HUES48 (cell line): Measurements from ENCODE around the gene ARHGAP5.
A peak's percentile ranks its signal among the peaks of the same experiment; 100 is the strongest.

Source experiments
- H3K27ac ChIP-seq: one replicate; pipeline ENCODE4 v1.7.0; 2013; ENCODE audit warnings: low read depth, low read length, inconsistent platforms
- H3K27me3 ChIP-seq: 2 replicates; pipeline ENCODE4 v1.6.1; 2013; ENCODE audit warnings: mild to moderate bottlenecking, low read length; ENCODE audit not compliant: control insufficient read depth, insufficient read depth
- H3K36me3 ChIP-seq: 2 replicates; pipeline ENCODE4 v1.6.1; 2013; ENCODE audit warnings: low read length; ENCODE audit not compliant: control insufficient read depth, insufficient read depth
- H3K4me1 ChIP-seq: 2 replicates; pipeline ENCODE4 v1.6.1; 2013; ENCODE audit warnings: mild to moderate bottlenecking, low read length; ENCODE audit not compliant: control insufficient read depth, insufficient read depth
- H3K4me3 ChIP-seq: 2 replicates; pipeline ENCODE4 v1.5.1; 2013; ENCODE audit warnings: mild to moderate bottlenecking, low read depth, low read length
- H3K9ac ChIP-seq: 2 replicates; pipeline ENCODE4 v1.6.1; 2013; ENCODE audit warnings: mild to moderate bottlenecking, low read depth, low read length, moderate library complexity
- H3K9me3 ChIP-seq: 2 replicates; pipeline ENCODE4 v1.6.1; 2013; ENCODE audit warnings: low read length; ENCODE audit not compliant: control insufficient read depth, insufficient read depth

Gene ARHGAP5

GRCh38 chr14:32076278-32077080 lies 625 bp upstream of the ARHGAP5 start:
- Histone ChIP-seq H3K9me3 (no peaks in the 10 kb centered on the region), H3K27me3 (no peaks in the 10 kb centered on the region), H3K36me3 (no peaks in the 10 kb centered on the region), H3K9ac (peak overlapping the region; percentile 62), H3K4me3 (peak overlapping the region; percentile 78), H3K4me1 (peaks cover 24% of the 10 kb centered on the region), H3K27ac (peak overlapping the region; percentile 95)

GRCh38 chr14:32078023-32078857 lies 1.1 kb downstream of the ARHGAP5 start:
- H3K36me3 ChIP-seq = no peaks in the 10 kb centered on the region
- H3K4me1 ChIP-seq = peaks cover 39% of the 10 kb centered on the region
- H3K27ac ChIP-seq = peak overlapping the region; percentile 95
- no peaks in the 10 kb centered on the region for H3K27me3 ChIP-seq
- H3K9me3 ChIP-seq = no peaks in the 10 kb centered on the region
- H3K4me3 ChIP-seq = peak overlapping the region; percentile 78
- peak overlapping the region; percentile 91 for H3K9ac ChIP-seq

DNA sequence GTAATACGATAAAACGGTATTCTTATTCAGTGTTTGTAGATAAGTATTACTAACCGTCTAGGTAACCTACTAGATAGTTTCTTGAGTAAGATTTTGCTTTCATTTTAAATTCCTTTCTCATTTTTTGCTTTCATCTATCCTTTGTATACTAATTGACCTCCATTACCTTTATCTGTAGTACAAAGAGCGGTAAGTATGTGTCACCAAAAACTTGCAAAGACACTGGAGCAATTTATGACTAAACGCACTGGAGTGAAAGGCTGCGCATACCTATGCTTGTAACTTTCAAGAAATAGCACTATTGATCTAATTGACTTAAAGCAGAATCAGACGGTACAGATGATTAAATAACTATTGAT lies 1.7 kb downstream of the ARHGAP5 start:
- Histone ChIP-seq H3K9ac (no peak overlapping the region), H3K27me3 (no peaks in the 10 kb centered on the region), H3K9me3 (no peaks in the 10 kb centered on the region), H3K36me3 (no peaks in the 10 kb centered on the region), H3K4me3 (peak overlapping the region; percentile 78), H3K4me1 (peaks cover 41% of the 10 kb centered on the region), H3K27ac (no peak overlapping the region)

- H3K36me3 ChIP-seq = no peaks in the 10 kb centered on the region
- H3K9ac ChIP-seq = no peak overlapping the region
- H3K4me1 ChIP-seq = peaks cover 41% of the 10 kb centered on the region
- H3K27ac ChIP-seq = no peak overlapping the region
- H3K9me3 ChIP-seq = no peaks in the 10 kb centered on the region
- H3K4me3 ChIP-seq = peak overlapping the region; percentile 78
- no peaks in the 10 kb centered on the region for H3K27me3 ChIP-seq
Observed at GRCh38 chr14:32079264-32079663, 2.2 kb downstream of the ARHGAP5 start.

DNA sequence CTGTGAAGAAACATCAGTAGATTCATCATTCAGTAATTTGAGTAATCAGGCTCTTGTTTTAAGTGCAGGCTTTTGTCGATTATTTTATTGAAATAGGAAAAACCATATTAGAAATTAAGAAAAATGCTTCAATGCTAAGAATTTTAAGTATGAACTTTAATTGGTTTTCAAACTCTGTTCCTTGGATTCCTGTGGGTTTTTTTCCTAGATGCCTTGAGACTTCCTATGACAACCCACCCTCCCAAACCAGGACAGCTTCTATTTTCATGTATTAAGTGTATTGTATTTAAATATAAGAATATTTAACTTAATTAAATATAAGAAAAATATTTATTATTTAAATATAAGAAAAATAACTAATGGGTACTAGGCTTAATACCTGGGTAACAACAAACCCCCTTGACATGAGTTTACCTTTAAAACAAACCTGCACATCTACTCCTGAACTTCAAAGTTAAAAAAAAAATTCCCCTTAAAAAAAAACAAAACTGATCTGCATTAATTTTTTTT lies 3.0 kb downstream of the ARHGAP5 start:
- H3K9ac ChIP-seq = no peak overlapping the region
- no peak overlapping the region for H3K4me3 ChIP-seq
- no peaks in the 10 kb centered on the region for H3K9me3 ChIP-seq
- peaks cover 34% of the 10 kb centered on the region for H3K4me1 ChIP-seq
- H3K36me3 ChIP-seq = no peaks in the 10 kb centered on the region
- no peaks in the 10 kb centered on the region for H3K27me3 ChIP-seq
- no peak overlapping the region for H3K27ac ChIP-seq

GRCh38 chr14:32081901-32082300 lies 4.8 kb downstream of the ARHGAP5 start:
- peaks cover 47% of the 10 kb centered on the region for H3K4me1 ChIP-seq
- H3K9me3 ChIP-seq = no peaks in the 10 kb centered on the region
- no peak overlapping the region for H3K4me3 ChIP-seq
- H3K27me3 ChIP-seq = no peaks in the 10 kb centered on the region
- H3K36me3 ChIP-seq = no peaks in the 10 kb centered on the region
- no peak overlapping the region for H3K9ac ChIP-seq
- H3K27ac ChIP-seq = peak overlapping the region; percentile 20

- no peak overlapping the region for H3K4me3 ChIP-seq
- H3K27me3 ChIP-seq = no peaks in the 10 kb centered on the region
- no peaks in the 10 kb centered on the region for H3K9me3 ChIP-seq
- peaks cover 57% of the 10 kb centered on the region for H3K4me1 ChIP-seq
- no peak overlapping the region for H3K9ac ChIP-seq
- H3K36me3 ChIP-seq = no peaks in the 10 kb centered on the region
- no peak overlapping the region for H3K27ac ChIP-seq
Observed at GRCh38 chr14:32083315-32083624, 6.2 kb downstream of the ARHGAP5 start.

DNA sequence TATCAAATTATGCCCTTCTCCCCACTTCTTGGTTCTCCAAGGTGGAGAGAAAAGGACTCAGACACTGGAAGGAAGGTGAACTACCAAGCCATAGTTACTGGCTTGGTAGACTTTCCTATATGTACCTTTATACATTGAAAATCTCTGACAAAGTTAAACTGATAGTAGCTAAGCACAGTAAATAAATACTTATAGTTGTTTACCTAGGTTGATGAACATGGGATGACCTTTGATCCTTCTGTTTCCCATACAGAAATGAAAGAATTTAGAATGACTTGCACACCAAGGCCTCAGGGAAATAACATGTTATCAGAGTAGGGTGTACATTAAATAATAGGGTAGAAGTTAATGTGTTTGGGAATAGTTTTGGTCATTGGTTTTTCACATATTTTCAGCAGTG lies 6.7 kb downstream of the ARHGAP5 start:
- H3K9ac ChIP-seq = no peak overlapping the region
- H3K4me1 ChIP-seq = peaks cover 55% of the 10 kb centered on the region
- no peaks in the 10 kb centered on the region for H3K27me3 ChIP-seq
- H3K27ac ChIP-seq = no peak overlapping the region
- no peak overlapping the region for H3K4me3 ChIP-seq
- H3K9me3 ChIP-seq = no peaks in the 10 kb centered on the region
- H3K36me3 ChIP-seq = no peaks in the 10 kb centered on the region

GRCh38 chr14:32085182-32085844 lies 8.2 kb downstream of the ARHGAP5 start:
- H3K4me3 ChIP-seq = no peak overlapping the region
- H3K4me1 ChIP-seq = peaks cover 44% of the 10 kb centered on the region
- H3K27ac ChIP-seq = peak overlapping the region; percentile 52
- H3K36me3 ChIP-seq = peaks cover under 1% of the 10 kb centered on the region; the same call in 1 of the 2 replicates
- no peaks in the 10 kb centered on the region for H3K27me3 ChIP-seq
- no peaks in the 10 kb centered on the region for H3K9me3 ChIP-seq
- H3K9ac ChIP-seq = no peak overlapping the region

GRCh38 chr14:32085845-32086383 lies 8.8 kb downstream of the ARHGAP5 start:
- H3K36me3 ChIP-seq = peaks cover 6% of the 10 kb centered on the region
- H3K27ac ChIP-seq = peak overlapping the region; percentile 52
- no peaks in the 10 kb centered on the region for H3K27me3 ChIP-seq
- no peak overlapping the region for H3K9ac ChIP-seq
- H3K9me3 ChIP-seq = no peaks in the 10 kb centered on the region
- no peak overlapping the region for H3K4me3 ChIP-seq
- peaks cover 44% of the 10 kb centered on the region for H3K4me1 ChIP-seq
